ENCODE measurements around the gene SNAPIN.
"Not testable (repeated sequence)": the region's sequence is repeated elsewhere in the genome, so short reads cannot be mapped to it uniquely, and the experiment has no call there.

SNAPIN gene

GRCh38 chr1:153627715-153628626 is 30.5 kb upstream of the SNAPIN start, which contains the start of gene S100A1:
Gene S100A1, plus strand, starts transcription at chr1:153628434. Its CDS starts 2,088 bp downstream, at chr1:153630522.
- no peak for DNase-seq

GRCh38 chr1:153628638-153629342 is 29.7 kb upstream of the SNAPIN start:
- DNase-seq, result no peak

GRCh38 chr1:153629343-153629665 is 29.2 kb upstream of the SNAPIN start:
- no peak for DNase-seq

- no peak for DNase-seq
These were observed 28.5 kb upstream of the SNAPIN start for GRCh38 chr1:153629971-153630370.

- no peak for DNase-seq
These were observed 28.1 kb upstream of the SNAPIN start for GRCh38 chr1:153630384-153630783.

- DNase-seq, result no peak
These were observed 27.2 kb upstream of the SNAPIN start for GRCh38 chr1:153631047-153632022.

- no peak for DNase-seq
These were observed 25.2 kb upstream of the SNAPIN start for GRCh38 chr1:153633161-153633753.

GRCh38 chr1:153633754-153634665 is 24.5 kb upstream of the SNAPIN start, which contains the start of gene CHTOP:
Gene CHTOP, plus strand, starts transcription at chr1:153634066. Its CDS starts 2,523 bp downstream, at chr1:153636589.
- peak; percentile 95 for DNase-seq

- DNase-seq, result no peak
These were observed 22.6 kb upstream of the SNAPIN start for GRCh38 chr1:153635872-153636271.

GRCh38 chr1:153636312-153636711 is 22.2 kb upstream of the SNAPIN start:
- DNase-seq, result no peak

- DNase-seq, result no peak
These were observed 20.2 kb upstream of the SNAPIN start for GRCh38 chr1:153638261-153638660.

GRCh38 chr1:153639280-153639679 is 19.2 kb upstream of the SNAPIN start:
- DNase-seq, result no peak

GRCh38 chr1:153640213-153640612 is 18.3 kb upstream of the SNAPIN start:
- DNase-seq, result not testable (repeated sequence)

- DNase-seq, result no peak
These were observed 17.6 kb upstream of the SNAPIN start for GRCh38 chr1:153640861-153641260.

GRCh38 chr1:153642161-153642560 is 16.3 kb upstream of the SNAPIN start:
- no peak for DNase-seq

- DNase-seq, result no peak
These were observed 15.4 kb upstream of the SNAPIN start for GRCh38 chr1:153643100-153643499.

- no peak for DNase-seq
These were observed 14.7 kb upstream of the SNAPIN start for GRCh38 chr1:153643816-153644215.

- no peak for DNase-seq
These were observed 11.7 kb upstream of the SNAPIN start for GRCh38 chr1:153646672-153647345.

GRCh38 chr1:153647346-153647714 is 11.2 kb upstream of the SNAPIN start:
- no peak for DNase-seq

GRCh38 chr1:153648000-153648643 is 10.4 kb upstream of the SNAPIN start:
- DNase-seq, result no peak
